Activated CD4-positive, alpha-beta T cell treated with anti-CD3 and anti-CD28 coated beads for 48 hours (primary cell): ENCODE results near the gene RBM19.

Source experiments
- DNase-seq: peaks from one replicate; pipeline ENCODE4 v3.0.0-alpha.2; 2020

The RBM19 gene

GRCh38 chr12:113899042-113899560 is 67.0 kb downstream of the RBM19 start:
- DNase-seq, result no peak

GRCh38 chr12:113898466-113898865 is 67.7 kb downstream of the RBM19 start:
- DNase-seq, result no peak

DNA sequence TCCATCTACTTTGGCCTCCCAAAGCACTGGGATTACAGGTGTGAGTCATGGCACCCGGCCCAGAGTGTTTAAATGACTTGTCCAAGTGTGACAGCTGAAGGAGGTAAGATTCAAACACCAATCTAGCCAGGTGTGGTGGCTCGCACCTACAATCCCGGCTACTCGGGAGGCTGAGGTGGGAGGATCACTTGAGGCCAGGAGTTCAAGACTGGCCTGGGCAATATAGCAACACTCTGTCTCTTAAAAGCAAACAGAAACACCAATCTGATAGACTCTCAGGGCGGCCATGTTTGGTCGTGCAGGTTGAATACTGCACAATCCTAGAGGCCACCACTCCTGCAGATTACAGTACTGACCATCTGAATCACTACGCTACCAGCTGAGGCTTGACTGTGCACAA is 68.7 kb downstream of the RBM19 start:
- no peak for DNase-seq

DNA sequence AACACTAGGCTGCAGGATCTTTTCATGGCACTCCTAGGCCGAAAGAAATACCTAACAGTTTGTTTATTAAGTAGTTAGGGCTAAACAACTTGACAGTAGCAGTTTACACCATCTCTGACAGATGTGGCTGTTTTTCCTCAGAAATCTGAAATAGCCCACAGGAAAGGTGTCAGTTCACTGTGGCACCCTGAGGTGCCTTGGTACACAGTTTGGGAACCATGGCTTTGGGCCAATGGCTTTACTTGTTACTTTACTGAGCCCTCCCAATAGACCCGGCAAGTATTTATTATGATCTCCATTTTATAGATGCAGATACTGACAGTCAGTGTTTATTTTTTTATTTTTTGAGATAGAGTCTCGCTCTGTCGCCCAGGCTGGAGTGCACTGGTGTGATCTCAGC is 69.3 kb downstream of the RBM19 start:
- no peak for DNase-seq

- no peak for DNase-seq
Observed at GRCh38 chr12:113896194-113896593, 69.9 kb downstream of the RBM19 start.

DNA sequence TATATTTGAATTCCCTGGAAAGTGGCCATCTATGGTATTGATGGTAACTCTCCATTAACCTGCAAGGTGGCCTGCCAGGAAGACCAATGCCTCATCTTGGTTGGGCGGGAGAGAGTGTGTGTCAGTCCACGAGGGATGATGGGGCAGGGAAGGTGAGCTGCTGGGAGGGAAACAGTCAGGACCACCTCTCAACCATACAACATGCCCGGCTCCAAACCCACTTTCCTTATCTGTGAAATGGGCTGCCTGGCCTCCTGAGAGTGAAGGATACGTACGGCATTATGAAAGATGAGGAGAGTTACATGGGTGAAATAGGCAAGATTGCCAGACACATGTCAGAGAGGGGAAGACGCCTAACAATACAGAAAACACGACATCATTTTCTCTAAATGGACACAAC is 70.9 kb downstream of the RBM19 start:
- DNase-seq, result no peak

DNA sequence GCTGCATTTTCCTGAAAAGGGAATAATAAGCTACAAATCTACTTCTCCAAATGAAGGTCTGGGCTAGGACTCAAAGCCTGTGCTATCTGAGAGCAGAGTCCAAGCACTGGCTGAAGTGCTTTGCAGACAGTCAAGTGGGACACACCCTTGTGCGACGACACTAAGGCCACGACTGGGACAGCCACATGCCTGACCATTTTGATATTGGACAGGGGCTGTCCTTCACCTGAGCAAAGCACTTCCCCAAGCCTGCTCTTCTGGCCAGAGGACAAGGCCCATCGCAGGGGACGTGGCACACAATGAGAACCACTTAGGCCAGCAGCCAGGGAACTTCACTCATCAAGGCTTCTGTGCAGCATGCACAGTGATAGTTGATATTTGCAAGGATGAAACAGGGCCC is 71.4 kb downstream of the RBM19 start:
- no peak for DNase-seq

DNA sequence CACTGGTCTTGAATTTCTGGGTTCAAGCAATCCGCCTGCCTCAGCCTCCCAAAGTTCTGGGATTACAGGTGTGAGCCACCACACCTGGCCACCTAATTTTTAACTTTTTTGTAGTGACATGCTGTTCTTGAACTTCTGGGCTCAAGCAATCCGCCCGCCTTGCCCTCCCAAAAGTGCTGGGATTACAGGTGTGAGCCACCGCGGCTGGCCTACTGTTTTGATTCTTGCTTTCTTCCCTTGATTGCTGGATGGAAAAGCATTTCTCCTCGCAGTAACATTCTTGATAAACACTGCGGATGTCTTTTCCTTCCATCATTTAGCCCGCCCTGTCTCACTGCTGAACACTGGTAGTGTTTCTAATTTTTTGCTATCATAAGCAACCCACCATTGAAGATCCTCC is 72.9 kb downstream of the RBM19 start:
- no peak for DNase-seq

DNA sequence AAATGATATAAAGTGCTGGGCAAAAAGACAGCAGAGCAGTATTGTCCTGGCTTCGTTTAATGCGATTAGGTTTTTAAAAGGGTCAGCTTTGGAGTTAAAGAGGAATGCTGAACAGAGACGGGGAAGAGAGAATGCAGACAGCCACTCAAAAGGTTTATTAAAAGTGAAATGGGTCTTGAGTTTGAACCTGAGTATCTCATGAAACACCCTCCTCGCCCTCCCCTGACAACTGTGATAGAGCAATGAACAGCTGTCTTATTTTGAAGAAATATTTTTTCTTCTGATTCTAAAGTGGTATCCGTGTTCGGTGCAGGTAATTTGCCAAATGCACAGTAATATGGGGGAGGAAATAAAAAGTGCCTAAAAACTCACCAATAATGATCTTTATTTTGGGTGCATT is 73.6 kb downstream of the RBM19 start:
- no peak for DNase-seq

GRCh38 chr12:113891739-113892520 is 74.2 kb downstream of the RBM19 start:
- peak; percentile 19 for DNase-seq

- DNase-seq, result no peak
Observed at GRCh38 chr12:113891167-113891692, 74.9 kb downstream of the RBM19 start.

- no peak for DNase-seq
Observed at GRCh38 chr12:113889891-113890581, 76.1 kb downstream of the RBM19 start.

- DNase-seq, result no peak
Observed at GRCh38 chr12:113889076-113889475, 77.0 kb downstream of the RBM19 start.

- no peak for DNase-seq
Observed at GRCh38 chr12:113888435-113888834, 77.7 kb downstream of the RBM19 start.

- no peak for DNase-seq
Observed at GRCh38 chr12:113887906-113888305, 78.2 kb downstream of the RBM19 start.

GRCh38 chr12:113886721-113887120 is 79.4 kb downstream of the RBM19 start:
- no peak for DNase-seq

DNA sequence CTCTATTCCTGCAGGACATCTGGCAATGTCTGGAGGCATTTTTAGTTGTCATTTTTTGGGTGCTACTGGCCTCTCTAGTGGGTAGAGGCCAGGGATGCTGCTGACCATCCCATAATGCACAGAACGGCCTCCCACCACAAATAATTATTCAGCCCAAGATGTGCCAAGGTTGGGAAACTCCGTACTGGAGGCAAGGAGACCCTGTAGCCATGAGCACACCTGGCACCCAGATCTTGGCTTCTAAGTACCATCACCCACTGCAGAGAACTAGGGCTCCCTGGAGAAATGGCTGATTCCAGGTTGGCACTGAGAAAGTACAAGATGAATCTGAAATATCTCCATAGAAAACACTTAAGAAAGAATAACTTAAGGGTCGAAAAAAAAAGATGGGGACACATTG is 81.7 kb downstream of the RBM19 start:
- no peak for DNase-seq

- no peak for DNase-seq
Observed at GRCh38 chr12:113882690-113883089, 83.4 kb downstream of the RBM19 start.

- DNase-seq, result no peak
Observed at GRCh38 chr12:113880988-113881962, 84.8 kb downstream of the RBM19 start.

- DNase-seq, result no peak
Observed at GRCh38 chr12:113880326-113880725, 85.8 kb downstream of the RBM19 start.

- no peak for DNase-seq
Observed at GRCh38 chr12:113879658-113880057, 86.5 kb downstream of the RBM19 start.

GRCh38 chr12:113877607-113878006 is 88.5 kb downstream of the RBM19 start:
- DNase-seq, result no peak

DNA sequence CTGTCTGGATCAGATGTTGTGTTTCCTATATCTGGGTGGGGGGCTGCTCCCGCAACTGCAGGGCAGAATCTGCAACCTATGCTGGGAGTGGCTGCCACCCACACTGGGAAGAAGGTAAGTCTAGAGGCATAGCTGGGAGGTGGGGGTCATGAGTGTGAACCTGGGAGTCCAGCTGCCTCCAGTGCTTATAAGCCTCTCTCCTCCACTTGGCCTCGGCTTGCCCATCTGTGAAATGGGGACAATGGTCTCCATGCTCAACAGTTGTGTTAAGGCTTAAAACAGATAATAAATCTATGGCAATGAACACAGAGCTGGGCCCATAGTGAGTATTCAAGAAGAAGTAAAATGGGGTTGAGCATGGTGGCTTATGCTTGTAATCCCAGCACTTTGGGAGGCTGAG is 90.0 kb downstream of the RBM19 start:
- no peak for DNase-seq
